Nephron (organoid): ENCODE data around the gene RABIF.

ENCODE experiments used
- H3K27ac Mint-ChIP-seq, 3 experiments: 2 replicates each; pipeline ENCODE4 v1.8.0; 2020; ENCODE audit warnings: mixed read lengths in 3 of 3, mild to moderate bottlenecking in 2 of 3, moderate library complexity in 1 of 3
- H3K27me3 Mint-ChIP-seq: 2 replicates; pipeline ENCODE4 v1.8.0; 2021; ENCODE audit warnings: low read depth, mild to moderate bottlenecking, moderate library complexity, mixed read lengths
- H3K36me3 Mint-ChIP-seq: 2 replicates; pipeline ENCODE4 v1.8.0; 2020; ENCODE audit warnings: low read depth, mixed read lengths
- H3K4me1 Mint-ChIP-seq: 2 replicates; pipeline ENCODE4 v1.8.0; 2020; ENCODE audit warnings: mixed read lengths
- H3K4me3 Mint-ChIP-seq, 3 experiments: 2 replicates each; pipeline ENCODE4 v1.8.0; 2020; ENCODE audit warnings: mild to moderate bottlenecking in 3 of 3, mixed read lengths in 3 of 3, moderate library complexity in 2 of 3
- H3K9me3 Mint-ChIP-seq: 2 replicates; pipeline ENCODE4 v1.8.0; 2020; ENCODE audit warnings: mixed read lengths
- TF ChIP-seq, protein P1 (sequence below), 3 experiments: fragments of 200-600 bp; sonication (generic); IDR thresholded peaks; one replicate each; pipeline ENCODE4 v1.5.0; 2021; ENCODE audit warnings: antibody characterized with exemption in 3 of 3; ENCODE audit not compliant: unreplicated experiment in 3 of 3

Gene RABIF

DNA sequence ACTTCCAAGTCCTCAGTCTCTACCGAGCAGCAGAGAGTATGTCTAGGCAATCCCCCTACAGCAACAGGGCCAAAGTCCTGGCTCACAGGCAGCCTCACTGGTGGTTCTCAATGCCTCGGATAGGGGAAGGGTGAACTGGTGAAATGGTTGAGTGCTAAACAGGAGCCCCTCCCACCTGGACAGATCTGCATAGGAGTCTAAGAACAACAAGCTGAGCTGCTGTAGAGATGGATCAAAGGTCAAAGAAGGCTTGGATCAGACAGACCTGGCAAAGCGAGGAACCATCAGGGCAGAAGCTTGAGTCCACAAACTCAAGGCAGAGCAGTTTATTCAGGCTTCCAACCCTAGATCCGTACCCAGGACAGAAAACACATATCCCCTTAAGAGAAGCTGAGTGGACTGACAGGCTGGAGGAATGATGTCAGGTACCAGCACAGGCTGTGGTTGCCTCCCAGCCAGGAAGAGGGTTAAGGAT is 31.8 kb downstream of the RABIF start:
- peak overlapping the region in 2 of 3 experiments; percentile 41 to 94 for H3K27ac Mint-ChIP-seq
- H3K36me3 Mint-ChIP-seq, result peaks cover 20% of the 10 kb centered on the region

DNA sequence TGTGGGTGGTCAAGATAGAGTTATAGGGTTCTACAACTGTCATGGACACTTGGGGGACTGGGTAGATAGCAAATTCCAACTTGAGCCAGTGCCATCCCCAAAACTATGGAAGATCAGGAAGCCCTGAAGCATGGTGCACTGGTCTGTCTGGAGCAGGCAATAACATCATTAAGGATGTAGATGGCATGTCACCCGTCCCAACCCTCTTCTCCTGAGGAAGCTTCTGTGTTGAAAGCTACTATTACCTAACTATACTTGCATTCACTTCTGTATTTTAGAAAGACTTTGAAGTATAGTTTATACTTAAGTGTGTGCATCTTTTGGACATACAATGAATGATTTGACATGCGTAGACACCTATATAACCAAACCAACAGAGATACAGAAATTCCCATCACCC is 32.9 kb downstream of the RABIF start:
- Mint-ChIP-seq H3K9me3 (no peaks in the 10 kb centered on the region), H3K4me1 (peaks cover 24% of the 10 kb centered on the region), H3K27ac (no peak overlapping the region), H3K27me3 (no peaks in the 10 kb centered on the region), H3K36me3 (peaks cover 20% of the 10 kb centered on the region), H3K4me3 (peak overlapping the region in 1 of 3 experiments; percentile 14)
- TF ChIP-seq, protein P1, sequence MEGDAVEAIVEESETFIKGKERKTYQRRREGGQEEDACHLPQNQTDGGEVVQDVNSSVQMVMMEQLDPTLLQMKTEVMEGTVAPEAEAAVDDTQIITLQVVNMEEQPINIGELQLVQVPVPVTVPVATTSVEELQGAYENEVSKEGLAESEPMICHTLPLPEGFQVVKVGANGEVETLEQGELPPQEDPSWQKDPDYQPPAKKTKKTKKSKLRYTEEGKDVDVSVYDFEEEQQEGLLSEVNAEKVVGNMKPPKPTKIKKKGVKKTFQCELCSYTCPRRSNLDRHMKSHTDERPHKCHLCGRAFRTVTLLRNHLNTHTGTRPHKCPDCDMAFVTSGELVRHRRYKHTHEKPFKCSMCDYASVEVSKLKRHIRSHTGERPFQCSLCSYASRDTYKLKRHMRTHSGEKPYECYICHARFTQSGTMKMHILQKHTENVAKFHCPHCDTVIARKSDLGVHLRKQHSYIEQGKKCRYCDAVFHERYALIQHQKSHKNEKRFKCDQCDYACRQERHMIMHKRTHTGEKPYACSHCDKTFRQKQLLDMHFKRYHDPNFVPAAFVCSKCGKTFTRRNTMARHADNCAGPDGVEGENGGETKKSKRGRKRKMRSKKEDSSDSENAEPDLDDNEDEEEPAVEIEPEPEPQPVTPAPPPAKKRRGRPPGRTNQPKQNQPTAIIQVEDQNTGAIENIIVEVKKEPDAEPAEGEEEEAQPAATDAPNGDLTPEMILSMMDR (IDR thresholded peaks at IDR 0.05; ENCODE audit: unreplicated experiment in 3 of 3), result no peak

More for the DNA sequence above, 31.8 kb downstream of the RABIF start:
- Mint-ChIP-seq H3K9me3 (no peaks in the 10 kb centered on the region), H3K4me3 (peak overlapping the region in 2 of 3 experiments; percentile 26 to 28), H3K27me3 (peaks cover 7% of the 10 kb centered on the region), H3K4me1 (peaks cover 31% of the 10 kb centered on the region)
- TF ChIP-seq, protein P1 (IDR thresholded peaks at IDR 0.05; ENCODE audit: unreplicated experiment in 3 of 3), result no peak

DNA sequence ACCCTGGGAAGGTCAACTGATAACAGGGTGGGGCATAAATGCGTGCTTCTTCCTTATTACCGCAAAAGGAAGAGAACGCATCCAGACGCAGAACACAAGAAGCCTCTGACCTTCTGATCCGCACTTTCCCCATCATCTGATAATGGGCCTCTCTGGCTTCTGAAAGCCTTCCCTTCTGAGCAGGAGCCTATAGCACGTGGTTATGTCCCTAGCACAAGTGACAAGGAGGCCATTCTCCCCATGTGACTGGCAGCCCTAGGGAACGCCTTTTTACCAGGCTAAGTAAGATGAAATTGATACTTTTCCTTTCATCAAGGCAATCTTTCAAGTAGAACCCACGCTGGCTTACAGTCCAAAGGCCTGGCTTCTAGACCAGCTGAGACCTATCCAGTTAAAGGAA is 34.2 kb downstream of the RABIF start:
- Mint-ChIP-seq H3K36me3 (peaks cover 20% of the 10 kb centered on the region), H3K4me3 (no peak overlapping the region), H3K9me3 (no peaks in the 10 kb centered on the region), H3K27me3 (no peaks in the 10 kb centered on the region), H3K4me1 (peaks cover 22% of the 10 kb centered on the region), H3K27ac (no peak overlapping the region)
- TF ChIP-seq, protein P1 (IDR thresholded peaks at IDR 0.05; ENCODE audit: unreplicated experiment in 3 of 3), result no peak

DNA sequence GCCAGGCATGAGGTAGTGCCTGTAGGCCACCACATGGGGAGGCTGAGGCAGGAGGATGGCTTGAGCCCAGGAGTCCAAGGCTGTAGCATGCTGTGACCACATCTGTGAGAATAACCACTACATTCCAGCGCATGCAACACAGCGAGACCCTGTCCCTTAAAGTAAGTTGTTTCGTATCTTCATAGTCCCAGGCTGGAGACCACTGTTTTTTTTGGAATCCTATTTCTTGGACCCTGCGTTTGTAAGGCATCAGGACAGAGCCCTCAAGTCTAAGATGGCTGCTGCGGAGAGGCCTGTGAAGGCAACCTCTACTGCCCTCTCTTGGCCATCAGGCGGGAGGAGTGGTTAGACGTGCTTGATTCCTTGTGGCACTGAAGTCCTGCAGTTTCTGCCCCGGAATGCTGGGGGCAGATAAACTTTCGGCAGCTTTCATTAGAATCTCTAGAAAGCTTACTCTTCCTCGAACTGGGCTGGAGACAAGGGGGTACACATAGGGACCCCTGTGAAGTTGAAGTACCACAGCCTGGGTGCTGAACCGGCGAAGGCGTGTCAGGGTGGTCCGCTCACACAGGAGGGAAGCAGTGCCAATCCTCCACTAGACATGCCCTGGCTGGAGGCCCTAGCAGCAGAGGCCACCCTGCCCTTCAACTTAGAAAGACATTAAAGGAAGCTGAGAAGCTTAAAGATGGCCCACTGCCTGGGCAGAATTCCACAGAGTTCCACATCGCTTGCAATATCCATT is 36.6 kb downstream of the RABIF start:
- TF ChIP-seq, protein P1 (IDR thresholded peaks at IDR 0.05; ENCODE audit: unreplicated experiment in 3 of 3), result peak; percentile 27 to 47 (median 42)
- no peaks in the 10 kb centered on the region for H3K27me3 Mint-ChIP-seq
- H3K9me3 Mint-ChIP-seq, result no peaks in the 10 kb centered on the region
- no peak overlapping the region for H3K27ac Mint-ChIP-seq
- H3K4me3 Mint-ChIP-seq, result no peak overlapping the region
- peaks cover 14% of the 10 kb centered on the region for H3K36me3 Mint-ChIP-seq
- H3K4me1 Mint-ChIP-seq, result peaks cover 4% of the 10 kb centered on the region

DNA sequence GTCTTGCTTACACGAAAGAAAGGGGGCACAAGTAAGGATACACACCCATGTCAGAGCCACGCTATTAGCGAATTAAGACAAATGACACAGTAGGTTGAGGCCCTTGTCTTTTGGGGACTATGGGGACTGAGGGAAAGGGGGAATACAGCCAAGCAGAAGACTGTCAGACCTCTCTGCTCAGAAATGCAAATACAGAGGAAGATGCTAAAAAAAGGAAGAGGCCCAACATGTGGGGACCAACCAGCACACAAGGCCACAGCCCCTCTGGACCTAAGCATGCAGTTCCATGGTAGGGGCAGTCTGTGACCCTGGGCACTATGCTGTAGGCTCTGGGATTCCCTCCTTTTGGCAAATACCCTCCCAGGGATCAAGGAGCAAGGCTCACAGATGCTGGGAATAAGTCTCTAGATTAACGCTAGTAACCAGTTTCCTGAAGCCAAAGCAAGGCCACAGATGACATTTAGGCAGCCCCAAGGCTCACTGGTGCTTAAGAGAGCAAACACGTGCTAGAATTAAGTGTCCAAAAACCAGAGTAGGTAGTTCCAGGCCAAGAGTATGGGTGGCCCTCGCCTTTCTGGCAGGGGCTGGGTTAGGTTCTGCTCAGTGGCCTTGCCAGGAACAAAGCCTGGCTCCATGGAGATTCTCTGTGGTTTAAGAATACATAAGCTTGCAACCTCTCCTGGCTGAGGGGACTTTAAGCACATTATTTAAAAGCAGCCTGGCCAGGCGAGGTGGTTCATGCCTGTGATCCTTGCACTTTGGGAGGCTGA is 38.2 kb downstream of the RABIF start:
- no peak overlapping the region for H3K27ac Mint-ChIP-seq
- no peak overlapping the region for H3K4me3 Mint-ChIP-seq
- H3K9me3 Mint-ChIP-seq, result no peaks in the 10 kb centered on the region
- H3K4me1 Mint-ChIP-seq, result no peaks in the 10 kb centered on the region
- TF ChIP-seq, protein P1 (IDR thresholded peaks at IDR 0.05; ENCODE audit: unreplicated experiment in 3 of 3), result no peak
- peaks cover 3% of the 10 kb centered on the region for H3K27me3 Mint-ChIP-seq
- peaks cover 3% of the 10 kb centered on the region for H3K36me3 Mint-ChIP-seq
